HCT116 (cell line): ENCODE results near the gene ACSL3.

Experiments used
- CTCF ChIP-seq, 3 experiments: fragments of 200-600 bp in 1 of 3; sonication (generic) in 1 of 3; IDR thresholded peaks in 2 of 3; conservative IDR thresholded peaks in 1 of 3; 2 replicates each; pipeline ENCODE4 v1.5.1; 2012 to 2017; ENCODE audit warnings: low read depth in 2 of 3, low read length in 2 of 3, antibody characterized with exemption in 1 of 3, borderline replicate concordance in 1 of 3, control low read depth in 1 of 3, mild to moderate bottlenecking in 1 of 3, mixed read lengths in 1 of 3, mixed run types in 1 of 3, moderate library complexity in 1 of 3; ENCODE audit not compliant: insufficient read depth in 1 of 3
- POLR2A ChIP-seq: IDR thresholded peaks from 2 replicates; pipeline ENCODE4 v1.7.0; 2011; ENCODE audit warnings: borderline replicate concordance; ENCODE audit not compliant: insufficient read depth, insufficient read length; ENCODE audit errors: extremely low read depth
- SIN3A ChIP-seq: IDR thresholded peaks from 2 replicates; pipeline ENCODE4 v1.6.1; 2012; ENCODE audit warnings: low read depth

GRCh38 chr2:222944552-222944951 lies 83.7 kb downstream of the ACSL3 start:
- TF ChIP-seq SIN3A (no peak), CTCF (IDR thresholded peaks at IDR 0.05 in 2 of 3, conservative IDR thresholded peaks at IDR 0.05 in 1 of 3; ENCODE audit: borderline replicate concordance in 1 of 3, insufficient read depth in 1 of 3, low read depth in 2 of 3, low read length in 2 of 3) (no peak), POLR2A (no peak)
